Measurements from ENCODE around the gene RASEF. TPM values are rescaled to one million over a fixed set of nuclear protein-coding genes. Genes with fewer than 3 reads are reported as not detected.
"Not testable (repeated sequence)": the region's sequence is repeated elsewhere in the genome, so short reads cannot be mapped to it uniquely, and the experiment has no call there.

Gene RASEF
- total RNA-seq, 4 donors from 2014 or later, result 0.12 to 1.6 (median 0.65) TPM

- no peak for ATAC-seq (ENCODE audit: low FRiP score)
- TF ChIP-seq CTCF (IDR thresholded peaks at IDR 0.05), result no peak
- DNase-seq (ENCODE audit: low spot score), result no peak
Measured at GRCh38 chr9:83081846-83082245, 18.9 kb upstream of the RASEF start.

- ATAC-seq (ENCODE audit: low FRiP score) (no peak), DNase-seq (ENCODE audit: low spot score) (no peak)
- no peak for TF ChIP-seq CTCF (IDR thresholded peaks at IDR 0.05)
Measured at GRCh38 chr9:83081010-83081409, 18.1 kb upstream of the RASEF start.

GRCh38 chr9:83075932-83076331, 13.0 kb upstream of the RASEF start:
- ATAC-seq (ENCODE audit: low FRiP score); DNase-seq (ENCODE audit: low spot score): not testable (repeated sequence)

GRCh38 chr9:83072498-83072897, 9.6 kb upstream of the RASEF start:
- DNase-seq (ENCODE audit: low spot score); ATAC-seq (ENCODE audit: low FRiP score): not testable (repeated sequence)

GRCh38 chr9:83071626-83072025, 8.7 kb upstream of the RASEF start:
- DNase-seq (ENCODE audit: low spot score), result no peak
- TF ChIP-seq CTCF (IDR thresholded peaks at IDR 0.05), result no peak
- ATAC-seq (ENCODE audit: low FRiP score), result no peak

GRCh38 chr9:83070261-83070660, 7.3 kb upstream of the RASEF start:
- no peak for TF ChIP-seq CTCF (IDR thresholded peaks at IDR 0.05)
- ATAC-seq (ENCODE audit: low FRiP score) (no peak), DNase-seq (ENCODE audit: low spot score) (no peak)

GRCh38 chr9:83069651-83070050, 6.7 kb upstream of the RASEF start:
- DNase-seq (ENCODE audit: low spot score) (no peak), ATAC-seq (ENCODE audit: low FRiP score) (no peak)
- TF ChIP-seq CTCF (IDR thresholded peaks at IDR 0.05), result no peak

GRCh38 chr9:83068414-83068813, 5.5 kb upstream of the RASEF start:
- ATAC-seq (ENCODE audit: low FRiP score) (no peak), DNase-seq (ENCODE audit: low spot score) (no peak)
- TF ChIP-seq CTCF (IDR thresholded peaks at IDR 0.05), result no peak

All from omental fat pad (tissue), 4 donors.